ENCODE data around the gene HSD17B14.

HSD17B14 gene

DNA sequence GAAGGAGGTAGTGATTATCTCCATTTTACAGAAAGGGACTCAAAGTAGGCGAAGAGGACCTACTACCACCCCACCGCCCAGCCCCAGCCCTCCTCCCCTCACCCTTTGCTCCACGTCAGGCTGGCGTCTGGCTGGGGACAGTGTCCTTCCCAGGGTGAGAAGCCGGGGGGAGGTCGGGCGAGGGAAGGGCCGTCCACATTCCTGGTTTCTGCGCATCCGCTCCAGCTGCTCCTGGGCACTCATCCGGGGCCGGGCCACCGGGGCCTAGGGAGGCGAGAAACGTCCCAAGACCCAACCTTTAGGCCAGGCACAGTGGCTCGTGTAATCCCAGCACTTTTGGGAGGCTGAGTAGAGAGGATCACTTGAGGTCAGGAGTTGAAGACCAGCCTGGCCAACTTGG lies 4.8 kb upstream of the HSD17B14 start:
- H3K9me3 ChIP-seq (ENCODE audit: low read length) = no peaks in the 10 kb centered on the region
- H3K9ac ChIP-seq (ENCODE audit: low read length) = no peak overlapping the region
- no peak overlapping the region for H3K4me3 ChIP-seq (ENCODE audit: low read depth in 1 of 2, low read length in 2 of 2)
- H3K36me3 ChIP-seq (ENCODE audit: insufficient read depth, low read length) = peaks cover 4% of the 10 kb centered on the region
- H3K27me3 ChIP-seq (ENCODE audit: control insufficient read depth in 1 of 2, insufficient read depth in 2 of 2, low read length in 2 of 2) = no peaks in the 10 kb centered on the region
- H3K27ac ChIP-seq (ENCODE audit: low read depth, low read length) = no peak overlapping the region
- H3K4me1 ChIP-seq (ENCODE audit: insufficient read depth, low read length) = peaks cover 4% of the 10 kb centered on the region

DNA sequence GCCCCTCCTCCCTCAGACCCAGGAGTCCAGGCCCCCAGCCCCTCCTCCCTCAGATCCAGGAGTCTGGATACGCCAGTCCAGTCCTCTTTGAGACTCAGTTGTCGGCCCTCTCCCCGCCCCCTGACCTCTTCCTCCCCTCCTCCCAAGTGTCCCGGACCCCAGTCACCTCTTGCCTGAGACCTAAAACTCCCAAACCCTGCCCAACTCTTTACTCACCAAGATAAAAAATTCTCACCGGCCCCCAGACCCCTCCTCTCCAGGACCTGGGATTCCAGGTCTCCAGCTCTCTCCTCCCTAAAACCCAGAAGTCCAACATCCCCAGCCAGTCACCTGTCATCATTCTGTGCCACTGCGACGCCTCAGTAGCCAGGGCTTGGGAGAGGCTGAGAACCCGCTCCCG lies 1.4 kb upstream of the HSD17B14 start:
- Histone ChIP-seq H3K4me1 (ENCODE audit: insufficient read depth, low read length) (peaks cover 8% of the 10 kb centered on the region), H3K9me3 (ENCODE audit: low read length) (no peaks in the 10 kb centered on the region), H3K27ac (ENCODE audit: low read depth, low read length) (no peak overlapping the region), H3K27me3 (ENCODE audit: control insufficient read depth in 1 of 2, insufficient read depth in 2 of 2, low read length in 2 of 2) (no peaks in the 10 kb centered on the region), H3K9ac (ENCODE audit: low read length) (peak overlapping the region; percentile 80), H3K4me3 (ENCODE audit: low read depth in 1 of 2, low read length in 2 of 2) (no peak overlapping the region), H3K36me3 (ENCODE audit: insufficient read depth, low read length) (no peaks in the 10 kb centered on the region)

DNA sequence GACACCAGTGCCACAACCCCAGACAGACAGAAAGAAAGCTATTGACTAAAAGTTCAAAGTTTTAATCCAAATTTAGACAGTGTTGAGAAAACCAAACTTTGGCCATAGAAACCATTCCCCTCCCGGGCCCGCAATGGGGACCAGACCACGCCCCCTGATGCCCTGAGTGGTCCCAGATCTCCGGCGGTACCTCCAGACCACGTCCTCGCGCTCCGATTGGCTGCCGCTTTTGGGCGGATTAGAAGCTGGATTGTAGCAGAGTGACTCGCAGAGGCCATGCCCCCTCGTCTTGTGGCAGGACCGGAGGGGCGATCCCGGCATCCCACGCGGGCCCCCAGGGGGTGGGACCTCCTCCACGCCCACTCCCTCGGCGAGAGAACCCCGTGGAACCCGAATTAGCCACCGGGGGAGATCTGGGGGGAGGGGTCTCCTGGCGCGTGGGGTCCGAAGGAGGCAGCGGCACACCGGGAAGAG lies 797 bp upstream of the HSD17B14 start:
- Histone ChIP-seq H3K36me3 (ENCODE audit: insufficient read depth, low read length) (no peaks in the 10 kb centered on the region), H3K27me3 (ENCODE audit: control insufficient read depth in 1 of 2, insufficient read depth in 2 of 2, low read length in 2 of 2) (no peaks in the 10 kb centered on the region), H3K9ac (ENCODE audit: low read length) (peak overlapping the region; percentile 80), H3K4me3 (ENCODE audit: low read depth in 1 of 2, low read length in 2 of 2) (peak overlapping the region; percentile 25 to 53), H3K4me1 (ENCODE audit: insufficient read depth, low read length) (peaks cover 8% of the 10 kb centered on the region), H3K27ac (ENCODE audit: low read depth, low read length) (peak overlapping the region; percentile 80), H3K9me3 (ENCODE audit: low read length) (no peaks in the 10 kb centered on the region)

DNA sequence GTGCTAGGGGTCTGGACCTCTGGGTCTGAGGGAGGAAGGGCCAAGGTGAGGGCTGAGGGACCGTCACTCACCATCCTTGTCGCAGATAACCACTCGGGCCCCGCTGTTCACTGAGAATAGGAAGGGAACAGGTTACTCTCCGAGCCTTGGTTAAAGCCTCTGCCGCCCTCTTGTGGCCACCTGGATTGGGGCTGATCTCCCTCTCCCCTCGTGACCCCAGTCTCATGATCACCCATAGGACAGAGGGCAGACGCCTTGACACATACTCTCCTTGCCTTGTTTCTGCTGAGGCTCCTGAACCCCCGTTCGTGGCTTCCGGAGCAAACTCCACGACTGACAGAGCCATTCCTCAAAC lies 580 bp downstream of the HSD17B14 start:
- Histone ChIP-seq H3K9ac (ENCODE audit: low read length) (peak overlapping the region; percentile 80), H3K27ac (ENCODE audit: low read depth, low read length) (peak overlapping the region; percentile 80)

DNA sequence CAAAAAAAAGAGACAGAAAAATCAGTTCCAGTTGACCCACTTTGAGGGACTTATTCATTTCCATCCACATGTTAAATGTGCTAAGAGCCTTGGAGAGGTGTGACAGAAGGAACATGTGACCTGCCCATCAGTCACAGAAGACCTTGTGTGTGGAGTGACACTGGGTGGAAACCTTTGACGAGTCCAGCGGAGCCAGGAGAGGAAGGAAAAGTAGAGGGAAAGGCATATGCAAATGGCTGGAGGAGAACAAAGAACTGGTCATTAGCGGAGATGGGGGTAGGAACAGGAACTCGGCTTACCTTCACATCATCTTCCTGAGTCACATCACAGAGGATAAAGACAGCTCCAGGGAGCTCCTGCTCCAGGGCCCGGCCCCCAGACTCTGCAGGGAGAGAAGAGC lies 2.3 kb downstream of the HSD17B14 start:
- H3K27ac ChIP-seq (ENCODE audit: low read depth, low read length) = no peak overlapping the region

More for the DNA sequence above, 580 bp downstream of the HSD17B14 start:
- Histone ChIP-seq H3K9me3 (ENCODE audit: low read length) (no peaks in the 10 kb centered on the region), H3K36me3 (ENCODE audit: insufficient read depth, low read length) (peaks cover 9% of the 10 kb centered on the region), H3K27me3 (ENCODE audit: control insufficient read depth in 1 of 2, insufficient read depth in 2 of 2, low read length in 2 of 2) (no peaks in the 10 kb centered on the region), H3K4me3 (ENCODE audit: low read depth in 1 of 2, low read length in 2 of 2) (peak overlapping the region; percentile 25 to 53), H3K4me1 (ENCODE audit: insufficient read depth, low read length) (peaks cover 8% of the 10 kb centered on the region)

DNA sequence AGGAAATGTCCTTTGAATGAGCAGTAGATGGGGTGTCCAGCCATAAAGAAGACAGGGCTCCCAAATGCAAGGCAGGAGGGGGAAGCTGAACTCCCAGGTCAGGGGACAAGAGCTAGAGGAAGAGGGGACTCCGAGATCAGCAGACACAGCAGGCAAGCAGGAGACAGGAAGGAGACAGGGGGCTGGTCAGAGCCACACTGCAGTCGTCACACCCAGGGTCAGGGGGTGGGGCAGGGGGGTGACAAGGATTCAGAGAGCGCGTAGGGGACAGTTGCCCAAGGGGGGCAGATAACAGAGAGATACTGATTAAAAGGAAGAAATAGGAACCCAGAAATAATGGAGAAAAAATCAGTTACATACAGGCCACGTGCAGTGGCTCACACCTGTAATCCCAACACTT lies 3.2 kb downstream of the HSD17B14 start:
- H3K36me3 ChIP-seq (ENCODE audit: insufficient read depth, low read length) = peaks cover 9% of the 10 kb centered on the region
- H3K9me3 ChIP-seq (ENCODE audit: low read length) = no peaks in the 10 kb centered on the region

More for the DNA sequence above, 2.3 kb downstream of the HSD17B14 start:
- Histone ChIP-seq H3K27me3 (ENCODE audit: control insufficient read depth in 1 of 2, insufficient read depth in 2 of 2, low read length in 2 of 2) (no peaks in the 10 kb centered on the region), H3K36me3 (ENCODE audit: insufficient read depth, low read length) (peaks cover 9% of the 10 kb centered on the region), H3K9me3 (ENCODE audit: low read length) (no peaks in the 10 kb centered on the region), H3K4me3 (ENCODE audit: low read depth in 1 of 2, low read length in 2 of 2) (no peak overlapping the region), H3K4me1 (ENCODE audit: insufficient read depth, low read length) (peaks cover 8% of the 10 kb centered on the region), H3K9ac (ENCODE audit: low read length) (no peak overlapping the region)

DNA sequence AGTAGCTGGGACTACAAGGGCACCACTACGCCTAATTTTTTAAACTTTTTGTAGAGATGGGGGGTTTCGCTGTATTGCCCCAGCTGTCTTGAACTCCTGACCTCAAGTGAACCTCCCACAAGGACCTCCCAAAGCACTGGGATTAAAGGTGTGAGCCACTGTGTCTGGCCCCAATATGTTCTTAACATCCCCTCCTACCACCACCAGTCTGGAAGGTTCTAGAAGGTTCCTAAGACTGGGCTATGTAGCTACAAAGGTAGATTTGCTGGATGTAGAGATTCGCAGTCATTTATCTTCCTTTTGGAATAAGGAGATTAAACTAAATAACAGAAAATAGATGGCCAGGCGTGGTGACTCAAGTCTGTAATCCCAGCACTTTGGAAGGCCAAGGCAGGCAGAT lies 5.3 kb downstream of the HSD17B14 start:
- no peaks in the 10 kb centered on the region for H3K9me3 ChIP-seq (ENCODE audit: low read length)
- peaks cover 9% of the 10 kb centered on the region for H3K36me3 ChIP-seq (ENCODE audit: insufficient read depth, low read length)
- no peak overlapping the region for H3K4me3 ChIP-seq (ENCODE audit: low read depth in 1 of 2, low read length in 2 of 2)
- H3K27ac ChIP-seq (ENCODE audit: low read depth, low read length) = no peak overlapping the region
- H3K9ac ChIP-seq (ENCODE audit: low read length) = no peak overlapping the region
- peaks cover 3% of the 10 kb centered on the region for H3K4me1 ChIP-seq (ENCODE audit: insufficient read depth, low read length)
- H3K27me3 ChIP-seq (ENCODE audit: control insufficient read depth in 1 of 2, insufficient read depth in 2 of 2, low read length in 2 of 2) = no peaks in the 10 kb centered on the region

More for the DNA sequence above, 3.2 kb downstream of the HSD17B14 start:
- Histone ChIP-seq H3K4me1 (ENCODE audit: insufficient read depth, low read length) (peaks cover 8% of the 10 kb centered on the region), H3K4me3 (ENCODE audit: low read depth in 1 of 2, low read length in 2 of 2) (no peak overlapping the region), H3K27ac (ENCODE audit: low read depth, low read length) (no peak overlapping the region), H3K27me3 (ENCODE audit: control insufficient read depth in 1 of 2, insufficient read depth in 2 of 2, low read length in 2 of 2) (no peaks in the 10 kb centered on the region), H3K9ac (ENCODE audit: low read length) (no peak overlapping the region)

DNA sequence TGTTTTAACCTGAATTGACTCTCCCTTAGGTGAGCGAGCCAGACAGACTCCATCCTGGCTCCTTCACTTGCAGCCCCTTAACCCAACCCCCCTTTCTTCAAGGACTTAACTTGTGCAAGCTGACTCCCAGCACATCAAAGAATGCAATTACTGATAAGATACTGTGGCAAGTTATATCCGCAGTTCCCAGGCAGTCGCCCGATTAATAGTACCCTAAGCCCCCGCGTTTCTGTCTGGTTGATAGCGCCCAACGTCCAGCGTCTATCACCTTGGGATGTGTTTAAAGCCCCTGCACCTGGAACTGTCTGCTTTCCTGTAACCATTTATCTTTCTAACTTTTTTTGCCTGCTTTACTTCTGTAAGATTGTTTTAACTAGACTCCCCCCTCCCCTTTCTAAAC lies 6.2 kb downstream of the HSD17B14 start:
- no peaks in the 10 kb centered on the region for H3K4me1 ChIP-seq (ENCODE audit: insufficient read depth, low read length)
- H3K27me3 ChIP-seq (ENCODE audit: control insufficient read depth in 1 of 2, insufficient read depth in 2 of 2, low read length in 2 of 2) = no peaks in the 10 kb centered on the region
- no peak overlapping the region for H3K27ac ChIP-seq (ENCODE audit: low read depth, low read length)
- H3K9me3 ChIP-seq (ENCODE audit: low read length) = no peaks in the 10 kb centered on the region
- no peak overlapping the region for H3K9ac ChIP-seq (ENCODE audit: low read length)
- H3K4me3 ChIP-seq (ENCODE audit: low read depth in 1 of 2, low read length in 2 of 2) = no peak overlapping the region
- peaks cover 9% of the 10 kb centered on the region for H3K36me3 ChIP-seq (ENCODE audit: insufficient read depth, low read length)

DNA sequence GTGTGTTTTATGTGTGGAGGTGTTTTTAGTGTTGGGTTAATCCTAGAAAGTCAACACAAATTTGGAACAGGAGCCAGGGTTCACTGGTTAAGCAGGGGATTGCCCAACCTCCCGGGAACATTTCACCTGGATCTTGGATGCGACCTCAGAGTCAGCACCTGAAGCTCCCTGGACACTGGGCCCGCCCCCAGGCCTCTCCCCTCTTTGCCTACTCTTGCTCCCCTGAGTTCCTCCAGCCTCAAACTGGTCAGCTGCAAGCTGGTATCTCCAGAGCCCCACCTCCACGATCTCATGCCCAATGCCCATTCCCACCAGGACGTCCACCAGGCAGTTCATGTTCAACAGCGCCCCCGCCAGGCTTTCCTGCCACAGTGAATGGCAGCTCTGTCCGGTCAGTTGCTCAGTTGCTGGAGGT lies 9.7 kb downstream of the HSD17B14 start:
- no peak overlapping the region for H3K4me3 ChIP-seq (ENCODE audit: low read depth in 1 of 2, low read length in 2 of 2)
- no peak overlapping the region for H3K9ac ChIP-seq (ENCODE audit: low read length)
- no peaks in the 10 kb centered on the region for H3K4me1 ChIP-seq (ENCODE audit: insufficient read depth, low read length)
- H3K27ac ChIP-seq (ENCODE audit: low read depth, low read length) = no peak overlapping the region
- peaks cover 8% of the 10 kb centered on the region for H3K36me3 ChIP-seq (ENCODE audit: insufficient read depth, low read length)
- no peaks in the 10 kb centered on the region for H3K9me3 ChIP-seq (ENCODE audit: low read length)
- H3K27me3 ChIP-seq (ENCODE audit: control insufficient read depth in 1 of 2, insufficient read depth in 2 of 2, low read length in 2 of 2) = no peaks in the 10 kb centered on the region

DNA sequence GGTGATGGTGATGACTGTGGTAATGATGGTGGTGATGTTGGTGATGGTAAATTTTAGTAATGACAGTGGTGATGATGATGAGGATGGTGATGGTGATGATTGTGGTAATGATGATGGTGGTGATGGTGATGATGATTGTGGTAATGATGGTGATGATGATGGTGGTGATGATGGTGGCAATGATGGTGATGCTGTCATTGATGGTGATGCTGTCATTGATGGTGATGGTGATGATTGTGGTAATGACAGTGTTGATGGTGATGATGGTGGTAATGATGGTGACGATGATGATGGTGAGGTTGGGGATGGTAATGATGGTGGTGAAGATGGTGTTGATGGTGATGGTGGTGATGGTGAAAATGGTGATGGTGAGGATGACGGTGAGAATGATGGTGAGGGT lies 13.8 kb downstream of the HSD17B14 start:
- Histone ChIP-seq H3K4me1 (ENCODE audit: insufficient read depth, low read length) (peaks cover 5% of the 10 kb centered on the region), H3K9me3 (ENCODE audit: low read length) (no peaks in the 10 kb centered on the region), H3K36me3 (ENCODE audit: insufficient read depth, low read length) (no peaks in the 10 kb centered on the region), H3K9ac (ENCODE audit: low read length) (no peak overlapping the region), H3K27ac (ENCODE audit: low read depth, low read length) (no peak overlapping the region), H3K27me3 (ENCODE audit: control insufficient read depth in 1 of 2, insufficient read depth in 2 of 2, low read length in 2 of 2) (no peaks in the 10 kb centered on the region), H3K4me3 (ENCODE audit: low read depth in 1 of 2, low read length in 2 of 2) (no peak overlapping the region)

DNA sequence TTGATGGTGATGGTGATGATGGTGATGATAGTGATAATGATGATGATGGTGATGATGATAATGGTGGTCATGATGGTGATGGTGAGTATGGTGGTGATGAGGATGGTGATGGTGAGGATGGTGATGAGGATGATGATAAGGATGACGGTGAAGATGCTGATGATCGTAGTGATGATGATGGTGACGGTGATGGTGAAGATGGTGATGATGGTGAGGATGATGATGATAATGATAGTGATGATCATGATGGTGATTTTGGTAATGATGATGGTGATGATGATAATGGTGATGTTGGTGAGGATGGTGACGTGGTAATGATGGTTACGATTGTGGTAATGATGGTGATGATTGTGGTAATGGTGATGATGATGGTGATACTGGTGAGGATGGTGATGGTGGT lies 14.7 kb downstream of the HSD17B14 start:
- Histone ChIP-seq H3K27ac (ENCODE audit: low read depth, low read length) (no peak overlapping the region), H3K9me3 (ENCODE audit: low read length) (no peaks in the 10 kb centered on the region), H3K9ac (ENCODE audit: low read length) (no peak overlapping the region), H3K4me3 (ENCODE audit: low read depth in 1 of 2, low read length in 2 of 2) (no peak overlapping the region), H3K36me3 (ENCODE audit: insufficient read depth, low read length) (no peaks in the 10 kb centered on the region), H3K27me3 (ENCODE audit: control insufficient read depth in 1 of 2, insufficient read depth in 2 of 2, low read length in 2 of 2) (no peaks in the 10 kb centered on the region), H3K4me1 (ENCODE audit: insufficient read depth, low read length) (peaks cover 5% of the 10 kb centered on the region)

DNA sequence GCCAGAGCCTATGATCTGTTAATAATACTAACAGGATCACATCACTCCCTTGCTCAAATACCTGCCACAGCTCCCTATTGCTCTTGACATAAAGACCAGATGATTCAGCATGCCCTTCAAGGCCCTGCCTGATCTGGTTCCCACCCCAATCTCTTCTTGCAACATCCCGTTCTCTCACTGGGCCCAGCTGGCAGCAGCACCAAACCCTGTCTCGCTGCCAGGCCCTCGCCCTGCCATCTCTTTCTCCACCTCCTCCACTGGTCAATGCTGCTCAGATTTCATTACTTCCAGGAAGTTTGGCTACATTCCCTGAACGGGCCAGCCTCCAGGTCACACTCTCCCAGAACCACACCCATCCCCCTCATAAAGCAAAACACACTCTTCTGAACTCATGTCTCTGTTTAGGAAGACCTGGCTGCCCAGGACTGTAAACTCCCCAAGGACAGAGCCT lies 16.9 kb downstream of the HSD17B14 start:
- Histone ChIP-seq H3K4me1 (ENCODE audit: insufficient read depth, low read length) (peaks cover 5% of the 10 kb centered on the region), H3K27ac (ENCODE audit: low read depth, low read length) (no peak overlapping the region), H3K4me3 (ENCODE audit: low read depth in 1 of 2, low read length in 2 of 2) (no peak overlapping the region), H3K27me3 (ENCODE audit: control insufficient read depth in 1 of 2, insufficient read depth in 2 of 2, low read length in 2 of 2) (no peaks in the 10 kb centered on the region), H3K36me3 (ENCODE audit: insufficient read depth, low read length) (no peaks in the 10 kb centered on the region), H3K9me3 (ENCODE audit: low read length) (no peaks in the 10 kb centered on the region), H3K9ac (ENCODE audit: low read length) (no peak overlapping the region)
